Parietal lobe (tissue), 1 donor: ENCODE data around the gene MAU2. TPM values are rescaled to one million over a fixed set of nuclear protein-coding genes. Genes with fewer than 3 reads are reported as not detected.

ENCODE experiments used
- total RNA-seq: library from RNA; depleted of rRNA; stranded (reverse); fragments of >200 nt; gene quantifications from one replicate; pipeline ENCODE4 v1.2.3, GENCODE V29; 2014

Gene MAU2
- 76.4 TPM for total RNA-seq

GRCh38 chr19:19320361-19321140 lies at the start of gene MAU2, which contains the start of gene SUGP1:
TSS of gene MAU2 (plus strand) at chr19:19320829. CDS start at chr19:19320860, 31 bp downstream.
TSS of gene SUGP1 (minus strand) at chr19:19320509. CDS start at chr19:19320496, 13 bp downstream.

GRCh38 chr19:19404879-19405860 lies 84.5 kb downstream of the MAU2 start, which contains the start of gene GATAD2A:
TSS of gene GATAD2A (plus strand) at chr19:19405675. CDS start at chr19:19465346, 59,671 bp downstream.

Other genes with a start within 250 kb of the MAU2 start
- gene TMEM161A, start 182.4 kb upstream of the MAU2 start, total RNA-seq: 9.1 TPM
- 0.31 TPM for gene MEF2B, start 150.6 kb upstream of the MAU2 start, total RNA-seq
- gene BORCS8, start 128.7 kb upstream of the MAU2 start, total RNA-seq: 21.9 TPM
- gene RFXANK, start 128.6 kb upstream of the MAU2 start, total RNA-seq: 16.3 TPM
- gene NR2C2AP, start 117.4 kb upstream of the MAU2 start, total RNA-seq: 13.1 TPM
- 257 TPM for gene NCAN, start 108.9 kb upstream of the MAU2 start, total RNA-seq
- gene TM6SF2, start 47.5 kb upstream of the MAU2 start, total RNA-seq: 0.31 TPM
- 35.7 TPM for gene SUGP1, start 320 bp upstream of the MAU2 start, total RNA-seq
- 13.5 TPM for gene GATAD2A, start 84.8 kb downstream of the MAU2 start, total RNA-seq
- gene TSSK6, start 194.7 kb downstream of the MAU2 start, total RNA-seq: 1.3 TPM
- 75.4 TPM for gene NDUFA13, start 195.4 kb downstream of the MAU2 start, total RNA-seq
- gene YJEFN3, start 208.1 kb downstream of the MAU2 start, total RNA-seq: 2.5 TPM
- 0.31 TPM for gene CILP2, start 217.4 kb downstream of the MAU2 start, total RNA-seq